ENCODE measurements around the gene ZFP92. TPM values are rescaled to one million over a fixed set of nuclear protein-coding genes. Genes with fewer than 3 reads are reported as not detected.
"Not testable (repeated sequence)": the region's sequence is repeated elsewhere in the genome, so short reads cannot be mapped to it uniquely, and the experiment has no call there.

The ZFP92 gene
- total RNA-seq, 1 donor from 2014 or later = 0.25 TPM

DNA sequence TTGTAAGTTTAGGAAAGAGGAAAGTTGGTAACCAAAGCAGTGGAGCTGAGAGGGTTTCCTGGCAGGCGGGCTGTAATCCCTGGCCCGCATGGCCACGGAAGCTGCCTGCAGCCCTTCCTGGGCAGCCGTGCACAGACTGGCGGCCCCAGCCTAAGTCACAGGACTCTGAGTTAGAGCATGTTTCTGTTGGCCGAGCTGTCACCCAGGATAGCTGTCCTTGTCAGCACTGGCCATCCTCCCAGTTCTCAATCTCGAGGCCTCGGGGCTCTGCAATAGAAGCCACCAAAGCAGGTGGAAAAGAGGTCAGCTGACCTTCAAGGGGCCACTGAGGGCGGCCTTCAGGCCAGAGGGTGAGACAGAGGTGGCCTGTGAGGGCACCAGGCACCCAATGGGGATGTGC is 30.6 kb upstream of the ZFP92 start:
- H3K36me3 ChIP-seq = no peaks in the 10 kb centered on the region
- DNase-seq (ENCODE audit: extremely low spot score in 2 of 2) = no peak
- intact Hi-C loops (cut with DNase I) = no loop called here
- H3K4me1 ChIP-seq = peaks cover 5% of the 10 kb centered on the region
- H3K27ac ChIP-seq = no peak overlapping the region
- no peaks in the 10 kb centered on the region for H3K27me3 ChIP-seq
- TF ChIP-seq CTCF (IDR thresholded peaks at IDR 0.05) (no peak), POLR2A (IDR thresholded peaks at IDR 0.05) (no peak), POLR2AphosphoS5 (IDR thresholded peaks at IDR 0.05; ENCODE audit: insufficient read depth in 1 of 2, low read depth in 1 of 2) (no peak)
- no peaks in the 10 kb centered on the region for H3K9me3 ChIP-seq
- no peak overlapping the region for H3K4me3 ChIP-seq

DNA sequence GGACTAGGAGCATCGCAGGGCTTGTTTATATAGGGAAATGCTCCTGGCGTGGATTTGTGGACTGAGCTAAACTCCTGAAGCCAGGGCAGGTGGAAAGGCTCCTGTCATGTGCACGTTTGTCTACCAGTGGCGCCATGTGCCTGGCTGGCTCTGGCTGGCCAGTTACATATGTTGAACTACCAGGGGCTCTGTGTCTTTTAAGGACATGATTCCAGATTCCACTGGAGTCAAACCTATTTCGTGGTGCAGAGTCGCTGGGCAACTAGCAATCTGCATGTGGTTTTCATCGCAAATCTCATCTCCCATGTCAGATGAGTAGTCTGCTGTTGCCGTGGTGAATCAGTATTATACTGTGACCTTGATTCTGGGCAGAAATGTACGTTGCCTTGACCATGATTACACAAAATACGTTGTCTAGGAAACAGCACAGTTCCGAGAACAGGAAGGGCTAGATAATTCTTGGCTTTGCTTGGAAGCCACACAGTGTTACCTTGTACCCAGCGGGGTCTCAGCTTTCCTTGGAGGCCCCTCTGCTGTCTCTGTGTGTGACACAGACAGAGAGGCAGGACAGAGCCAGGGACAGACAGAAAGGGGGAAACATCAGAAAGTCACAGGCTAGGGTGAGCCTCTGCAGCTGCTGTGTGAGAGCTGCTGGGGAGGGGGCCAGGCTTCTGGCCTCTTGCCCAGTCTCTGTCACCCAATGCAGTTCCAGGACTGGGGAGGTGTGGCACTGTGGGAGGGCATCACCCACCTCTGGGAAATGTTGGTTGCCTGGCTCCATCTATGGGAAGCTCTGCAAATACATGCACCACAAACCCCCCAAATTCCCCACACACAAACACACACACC is 29.4 kb upstream of the ZFP92 start:
- no peak overlapping the region for H3K4me3 ChIP-seq
- H3K9me3 ChIP-seq = no peaks in the 10 kb centered on the region
- H3K36me3 ChIP-seq = no peaks in the 10 kb centered on the region
- no peaks in the 10 kb centered on the region for H3K27me3 ChIP-seq
- TF ChIP-seq POLR2AphosphoS5 (IDR thresholded peaks at IDR 0.05; ENCODE audit: insufficient read depth in 1 of 2, low read depth in 1 of 2) (no peak), CTCF (IDR thresholded peaks at IDR 0.05) (no peak), POLR2A (IDR thresholded peaks at IDR 0.05) (no peak)
- DNase-seq (ENCODE audit: extremely low spot score in 2 of 2) = no peak
- peaks cover 5% of the 10 kb centered on the region for H3K4me1 ChIP-seq
- intact Hi-C loops (cut with DNase I) = no loop called here
- no peak overlapping the region for H3K27ac ChIP-seq

DNA sequence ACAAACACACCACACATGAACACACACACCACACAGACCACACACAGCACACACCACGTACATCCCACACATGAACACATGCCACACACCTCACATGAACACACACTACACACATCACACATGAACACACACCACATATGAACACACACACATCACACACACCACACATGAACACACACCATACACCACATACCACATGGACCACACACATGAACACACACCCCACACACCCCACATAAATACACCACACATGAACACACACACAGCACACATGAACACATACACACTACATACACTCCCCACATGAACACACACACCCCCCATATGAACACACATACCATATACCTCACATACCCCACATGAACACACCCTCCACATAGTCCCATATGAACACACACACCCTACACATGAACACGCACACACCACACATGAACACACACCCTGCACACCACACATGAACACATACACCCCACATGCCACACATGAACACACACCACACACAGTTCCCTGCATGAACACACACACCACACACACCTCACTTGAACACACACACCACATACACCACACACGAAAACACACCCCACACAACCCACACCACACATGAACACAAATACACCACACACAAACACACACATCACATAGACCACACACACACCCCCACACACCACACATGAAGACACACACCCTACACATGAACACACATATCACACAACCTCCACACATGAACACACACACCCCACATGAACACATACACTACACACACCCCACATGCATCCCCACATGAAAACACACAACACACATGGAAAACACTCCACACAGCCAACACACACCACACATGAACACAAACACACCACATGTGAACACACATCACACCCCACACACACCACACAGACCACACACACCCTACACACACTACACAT is 28.4 kb upstream of the ZFP92 start:
- intact Hi-C loops (cut with DNase I) = no loop called here
- no peak overlapping the region for H3K4me3 ChIP-seq
- H3K27ac ChIP-seq = no peak overlapping the region
- no peaks in the 10 kb centered on the region for H3K36me3 ChIP-seq
- H3K27me3 ChIP-seq = no peaks in the 10 kb centered on the region
- H3K4me1 ChIP-seq = peaks cover 5% of the 10 kb centered on the region
- H3K9me3 ChIP-seq = no peaks in the 10 kb centered on the region
- no peak for DNase-seq (ENCODE audit: extremely low spot score in 2 of 2)
- TF ChIP-seq POLR2A (IDR thresholded peaks at IDR 0.05) (no peak), POLR2AphosphoS5 (IDR thresholded peaks at IDR 0.05; ENCODE audit: insufficient read depth in 1 of 2, low read depth in 1 of 2) (no peak), CTCF (IDR thresholded peaks at IDR 0.05) (no peak)

DNA sequence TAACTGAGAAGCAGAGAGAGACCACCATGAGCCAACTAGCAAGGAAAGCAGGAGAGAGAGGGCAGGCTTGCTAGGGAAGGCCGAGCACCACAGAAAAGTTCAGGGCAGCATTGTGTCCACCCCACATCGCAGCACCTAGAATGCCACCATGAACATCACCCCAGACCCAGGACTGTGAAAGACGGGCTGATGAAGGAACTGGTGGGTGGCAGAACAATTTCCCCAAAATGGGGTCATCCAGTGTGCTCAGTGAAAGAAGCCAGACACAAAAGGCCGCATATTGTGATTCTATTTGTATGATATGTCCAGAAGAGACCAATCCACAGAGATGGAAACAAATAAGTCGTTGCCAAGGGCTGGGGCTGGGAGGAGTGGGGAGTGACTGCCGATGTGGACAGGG is 26.9 kb upstream of the ZFP92 start:
- Histone ChIP-seq H3K4me1 (peaks cover 5% of the 10 kb centered on the region), H3K9me3 (no peaks in the 10 kb centered on the region), H3K27me3 (no peaks in the 10 kb centered on the region), H3K27ac (no peak overlapping the region), H3K36me3 (no peaks in the 10 kb centered on the region), H3K4me3 (no peak overlapping the region)
- intact Hi-C loops (cut with DNase I) = no loop called here
- TF ChIP-seq POLR2AphosphoS5 (IDR thresholded peaks at IDR 0.05; ENCODE audit: insufficient read depth in 1 of 2, low read depth in 1 of 2) (no peak), POLR2A (IDR thresholded peaks at IDR 0.05) (no peak), CTCF (IDR thresholded peaks at IDR 0.05) (no peak)
- DNase-seq (ENCODE audit: extremely low spot score in 2 of 2) = no peak

GRCh38 chrX:153384973-153385372 is 26.3 kb upstream of the ZFP92 start:
- H3K36me3 ChIP-seq; H3K27ac ChIP-seq; DNase-seq (ENCODE audit: extremely low spot score in 2 of 2); H3K4me3 ChIP-seq; H3K27me3 ChIP-seq; H3K4me1 ChIP-seq; H3K9me3 ChIP-seq; intact Hi-C loops (cut with DNase I): not testable (repeated sequence)
